Pulmonary artery endothelial cell (primary cell): ENCODE data around the gene EML1. TPM values are rescaled to one million over a fixed set of nuclear protein-coding genes. Genes with fewer than 3 reads are reported as not detected.

Experiments
- DNase-seq: peaks from one replicate; pipeline ENCODE4 v3.0.0-alpha.2; 2011; ENCODE audit warnings: low read depth, low spot score
- total RNA-seq: library from RNA; depleted of rRNA; stranded (reverse); fragments of >200 nt; gene quantifications from 2 replicates; pipeline ENCODE4 v1.2.3, GENCODE V29; 2014

Gene EML1
- total RNA-seq, 1 donor from 2014 or later, result 71.6 TPM

- DNase-seq, result no peak
These were observed 29.7 kb downstream of the EML1 start for GRCh38 chr14:99822800-99823455.

- DNase-seq, result no peak
These were observed 31.6 kb downstream of the EML1 start for GRCh38 chr14:99824776-99825175.

GRCh38 chr14:99829450-99829849 lies 36.2 kb downstream of the EML1 start:
- DNase-seq, result no peak

GRCh38 chr14:99831303-99831702 lies 38.1 kb downstream of the EML1 start:
- no peak for DNase-seq

- no peak for DNase-seq
These were observed 38.9 kb downstream of the EML1 start for GRCh38 chr14:99831903-99832685.

GRCh38 chr14:99837822-99838221 lies 44.6 kb downstream of the EML1 start:
- DNase-seq, result no peak

GRCh38 chr14:99838639-99839134 lies 45.5 kb downstream of the EML1 start:
- no peak for DNase-seq

- DNase-seq, result no peak
These were observed 46.5 kb downstream of the EML1 start for GRCh38 chr14:99839696-99840095.

GRCh38 chr14:99840265-99840664 lies 47.1 kb downstream of the EML1 start:
- DNase-seq, result no peak

- DNase-seq, result no peak
These were observed 47.6 kb downstream of the EML1 start for GRCh38 chr14:99840774-99841305.

GRCh38 chr14:99841436-99842071 lies 48.3 kb downstream of the EML1 start:
- no peak for DNase-seq

- DNase-seq, result no peak
These were observed 48.9 kb downstream of the EML1 start for GRCh38 chr14:99842141-99842540.

- no peak for DNase-seq
These were observed 53.6 kb downstream of the EML1 start for GRCh38 chr14:99846808-99847207.

GRCh38 chr14:99850709-99851108 lies 57.5 kb downstream of the EML1 start:
- DNase-seq, result no peak

- DNase-seq, result no peak
These were observed 59.4 kb downstream of the EML1 start for GRCh38 chr14:99852578-99852977.

- no peak for DNase-seq
These were observed 60.0 kb downstream of the EML1 start for GRCh38 chr14:99853206-99853605.

- DNase-seq, result no peak
These were observed 61.6 kb downstream of the EML1 start for GRCh38 chr14:99854831-99855230.

GRCh38 chr14:99855271-99855670 lies 62.1 kb downstream of the EML1 start:
- no peak for DNase-seq

- DNase-seq, result no peak
These were observed 64.3 kb downstream of the EML1 start for GRCh38 chr14:99857551-99857950.

GRCh38 chr14:99860219-99860618 lies 67.0 kb downstream of the EML1 start:
- DNase-seq, result no peak

- DNase-seq, result no peak
These were observed 68.9 kb downstream of the EML1 start for GRCh38 chr14:99862136-99862535.

- DNase-seq, result no peak
These were observed 69.8 kb downstream of the EML1 start for GRCh38 chr14:99863059-99863458.
